Measurements from ENCODE around the gene C1D.

DNA sequence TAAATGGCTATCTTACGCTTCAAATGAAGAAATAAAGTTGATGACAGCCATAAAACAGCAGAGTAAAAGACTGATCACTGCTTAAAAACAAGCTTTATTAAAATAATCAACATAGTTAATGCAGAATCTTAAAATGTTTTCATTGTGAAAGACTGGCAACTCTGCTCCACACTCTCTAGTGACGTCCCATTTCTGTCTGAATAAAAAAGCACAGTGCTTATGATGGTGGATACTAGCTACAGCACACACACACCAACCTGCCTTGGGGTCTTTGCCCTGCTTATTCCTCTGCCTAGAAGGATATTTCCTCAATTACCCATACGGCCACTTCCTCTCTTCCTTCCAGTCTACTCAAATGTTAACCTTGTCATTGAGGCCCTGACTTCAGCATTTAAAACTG lies 19.1 kb downstream of the C1D start:
- TF ChIP-seq CTCF (IDR thresholded peaks at IDR 0.05) (no peak), ZFX (IDR thresholded peaks at IDR 0.05; ENCODE audit: borderline replicate concordance) (no peak)

Data from 22Rv1 (cell line).